H1 (cell line): ENCODE measurements around the gene DNAH10. TPM values are rescaled to one million over a fixed set of nuclear protein-coding genes. Genes with fewer than 3 reads are reported as not detected.

ENCODE experiments used
- CTCF ChIA-PET: fragments of 300-600 bp; sonication (Branson Sonifier 250); formaldehyde crosslinking; loops from one replicate; lab custom pipeline; 2021; ENCODE audit not compliant: partially characterized antibody; lab: Charles Lee
- POLR2A ChIA-PET: fragments of 300-600 bp; sonication (Branson Sonifier 250); formaldehyde crosslinking; loops from one replicate; lab custom pipeline; 2021; ENCODE audit warnings: inconsistent platforms; ENCODE audit not compliant: partially characterized antibody; lab: Charles Lee
- DNase-seq, 2 experiments: peaks; one replicate each; pipeline versions ENCODE4 v3.0.0 to v3.0.0-alpha.2; 2010 to 2022; ENCODE audit warnings: low spot score in 2 of 2, low read depth in 1 of 2, mixed read lengths in 1 of 2
- FAIRE-seq: peaks from 2 replicates; lab custom pipeline; 2011; peaks lifted over from hg19 to GRCh38; lab: Jason Lieb, UNC
- H2AFZ ChIP-seq: 2 replicates; pipeline ENCODE4 v1.8.1; 2012; ENCODE audit warnings: low read length, inconsistent platforms
- H2AK5ac ChIP-seq: 2 replicates; pipeline ENCODE4 v1.6.1; 2013; ENCODE audit warnings: low read depth, low read length
- H2BK120ac ChIP-seq: replicated peaks from 2 replicates; pipeline ENCODE3; 2013; ENCODE audit warnings: low read depth, low read length, inconsistent platforms
- H2BK12ac ChIP-seq: 2 replicates; pipeline ENCODE4 v1.6.1; 2013; ENCODE audit warnings: low read depth, low read length
- H2BK15ac ChIP-seq: 2 replicates; pipeline ENCODE4 v1.6.1; 2013; ENCODE audit warnings: low read length
- H2BK20ac ChIP-seq: 2 replicates; pipeline ENCODE4 v1.6.1; 2013; ENCODE audit warnings: low read length
- H2BK5ac ChIP-seq: 2 replicates; pipeline ENCODE4 v1.6.1; 2013; ENCODE audit warnings: low read depth, low read length
- H3K14ac ChIP-seq: 2 replicates; pipeline ENCODE4 v1.6.1; 2013; ENCODE audit warnings: inconsistent platforms; ENCODE audit not compliant: insufficient read length
- H3K18ac ChIP-seq: 2 replicates; pipeline ENCODE4 v1.6.1; 2013; ENCODE audit warnings: low read length; ENCODE audit errors: extremely low read depth
- H3K23ac ChIP-seq: 2 replicates; pipeline ENCODE4 v1.6.1; 2013; ENCODE audit warnings: inconsistent platforms; ENCODE audit not compliant: insufficient read length
- H3K23me2 ChIP-seq: 2 replicates; pipeline ENCODE4 v1.6.1; 2013; ENCODE audit warnings: low read depth, low read length
- H3K27ac ChIP-seq: 2 replicates; pipeline ENCODE4 v1.6.1; 2011; ENCODE audit warnings: low read depth, low read length, inconsistent platforms
- H3K27me3 ChIP-seq, 4 experiments: replicated peaks in 1 of 4; 1 replicate in 1 of 4; 2 replicates in 3 of 4; pipeline versions ENCODE4 v1.6.1 to v1.8.1; 2011 to 2013; ENCODE audit warnings: low read length in 3 of 4, mild to moderate bottlenecking in 3 of 4, inconsistent platforms in 2 of 4, mixed read lengths in 2 of 4, moderate library complexity in 1 of 4; ENCODE audit not compliant: control insufficient read depth in 3 of 4, insufficient read depth in 3 of 4; ENCODE audit errors: extremely low read depth in 1 of 4
- H3K36me3 ChIP-seq, 4 experiments: 2 replicates each; pipeline versions ENCODE4 v1.6.1 to v1.8.1; 2011 to 2013; ENCODE audit warnings: mild to moderate bottlenecking in 4 of 4, low read length in 3 of 4, moderate library complexity in 2 of 4, control low read depth in 1 of 4, inconsistent platforms in 1 of 4; ENCODE audit not compliant: insufficient read depth in 4 of 4, control insufficient read depth in 2 of 4
- H3K4ac ChIP-seq: replicated peaks from 2 replicates; pipeline ENCODE3; 2013; ENCODE audit warnings: low read length, low read depth, mixed read lengths, inconsistent platforms; ENCODE audit not compliant: insufficient read length
- H3K4me1 ChIP-seq, 4 experiments: replicated peaks in 1 of 4; 1 replicate in 1 of 4; 2 replicates in 3 of 4; pipeline versions ENCODE4 v1.6.1 to v1.8.1; 2011 to 2013; ENCODE audit warnings: low read length in 3 of 4, inconsistent platforms in 2 of 4, mixed read lengths in 1 of 4; ENCODE audit not compliant: insufficient read depth in 4 of 4, control insufficient read depth in 3 of 4
- H3K4me2 ChIP-seq, 2 experiments: 2 replicates each; pipeline versions ENCODE4 v1.6.1 to v1.8.1; 2011 to 2013; ENCODE audit warnings: low read depth in 2 of 2, low read length in 2 of 2, control low read depth in 1 of 2, inconsistent platforms in 1 of 2, mild to moderate bottlenecking in 1 of 2; ENCODE audit not compliant: insufficient read depth in 1 of 2
- H3K4me3 ChIP-seq, 4 experiments: fragments of 200-600, 300-600 bp in 1 of 4; sonication (generic), shearing (Covaris generic), sonication (Bioruptor Twin) in 1 of 4; 2 replicates each; pipeline versions ENCODE4 v1.5.1 to v1.8.1; 2011 to 2016; ENCODE audit warnings: low read length in 4 of 4, low read depth in 3 of 4, control low read depth in 2 of 4, inconsistent platforms in 2 of 4, mild to moderate bottlenecking in 2 of 4, mixed read lengths in 1 of 4, moderate library complexity in 1 of 4; ENCODE audit not compliant: insufficient read depth in 2 of 4; ENCODE audit errors: extremely low read depth in 1 of 4
- H3K56ac ChIP-seq: replicated peaks from 2 replicates; pipeline ENCODE3; 2013; ENCODE audit warnings: low read depth, mild to moderate bottlenecking, mixed read lengths, low read length, inconsistent platforms; ENCODE audit not compliant: insufficient read length
- H3K79me1 ChIP-seq: 2 replicates; pipeline ENCODE4 v1.6.1; 2013; ENCODE audit warnings: low read depth, low read length, control low read depth
- H3K79me2 ChIP-seq, 2 experiments: 2 replicates each; pipeline versions ENCODE4 v1.6.1 to v1.8.1; 2012 to 2013; ENCODE audit warnings: low read length in 2 of 2, mild to moderate bottlenecking in 2 of 2, inconsistent platforms in 1 of 2; ENCODE audit not compliant: insufficient read depth in 2 of 2, control insufficient read depth in 1 of 2
- H3K9ac ChIP-seq, 4 experiments: replicated peaks in 1 of 4; 1 replicate in 1 of 4; 2 replicates in 3 of 4; pipeline versions ENCODE4 v1.6.1 to v1.8.1; 2011 to 2013; ENCODE audit warnings: low read depth in 3 of 4, low read length in 3 of 4, control low read depth in 2 of 4, mild to moderate bottlenecking in 2 of 4, moderate library complexity in 2 of 4, inconsistent platforms in 1 of 4; ENCODE audit errors: extremely low read depth in 1 of 4
- H3K9me3 ChIP-seq, 2 experiments: 2 replicates each; pipeline versions ENCODE4 v1.6.1 to v1.8.1; 2012 to 2013; ENCODE audit warnings: mild to moderate bottlenecking in 2 of 2, moderate library complexity in 2 of 2, control low read depth in 1 of 2, inconsistent platforms in 1 of 2, low read depth in 1 of 2, low read length in 1 of 2, mixed read lengths in 1 of 2; ENCODE audit not compliant: insufficient read depth in 2 of 2
- H4K20me1 ChIP-seq, 2 experiments: replicated peaks in 1 of 2; 2 replicates each; pipeline versions ENCODE3 to v1.8.1; 2011 to 2013; ENCODE audit warnings: inconsistent platforms in 2 of 2, low read length in 2 of 2, mild to moderate bottlenecking in 1 of 2; ENCODE audit not compliant: insufficient read depth in 2 of 2, control insufficient read depth in 1 of 2
- H4K5ac ChIP-seq: 2 replicates; pipeline ENCODE4 v1.6.1; 2013; ENCODE audit warnings: low read length, low read depth, mixed read lengths, inconsistent platforms; ENCODE audit not compliant: insufficient read length
- H4K8ac ChIP-seq: 2 replicates; pipeline ENCODE4 v1.8.0; 2013; ENCODE audit warnings: mild to moderate bottlenecking, moderate library complexity, low read length, inconsistent platforms; ENCODE audit not compliant: insufficient read depth; ENCODE audit errors: extremely low read depth
- H4K91ac ChIP-seq: replicated peaks from 2 replicates; pipeline ENCODE3; 2013; ENCODE audit warnings: low read length, mixed read lengths, inconsistent platforms; ENCODE audit not compliant: insufficient read length
- CREB1 ChIP-seq: IDR thresholded peaks from 2 replicates; pipeline ENCODE4 v1.6.1; 2012; ENCODE audit warnings: inconsistent platforms
- CTCF ChIP-seq, 3 experiments: IDR thresholded peaks; 1 replicate in 2 of 3; 2 replicates in 1 of 3; pipeline versions ENCODE4 v1.5.1 to v1.6.1; 2011; ENCODE audit warnings: low read length in 3 of 3, mild to moderate bottlenecking in 3 of 3, inconsistent platforms in 2 of 3, low read depth in 1 of 3, moderate library complexity in 1 of 3; ENCODE audit not compliant: insufficient read depth in 1 of 3; ENCODE audit errors: control extremely low read depth in 1 of 3
- WGBS, 2 experiments: shearing (Covaris generic) in 1 of 2; methylation state at CpG; one replicate each; pipeline versions ENCODE4 v1.1.6 to v1.1.7; 2013 to 2015; ENCODE audit warnings: low lambda C conversion rate in 2 of 2, mixed read lengths in 2 of 2, inconsistent platforms in 1 of 2, low coverage in 1 of 2, missing lambda C conversion rate in 1 of 2; ENCODE audit not compliant: insufficient replicate concordance in 2 of 2, insufficient coverage in 1 of 2, insufficient read length in 1 of 2; ENCODE audit errors: extremely low coverage in 1 of 2, missing lambda C conversion rate in 1 of 2; 5-methylcytosine and 5-hydroxymethylcytosine counted together
- polyA plus RNA-seq, 7 experiments: library from polyadenylated mRNA; depleted of rRNA in 3 of 7; stranded (reverse) in 5 of 7; unstranded in 2 of 7; fragments of >200 nt in 5 of 7; fragments of 200-250 nt in 2 of 7; gene quantifications; 1 replicate in 5 of 7; 2 replicates in 1 of 7; 4 replicates in 1 of 7; pipeline versions ENCODE4 v1.2.1 to v1.2.3, GENCODE V29; 2011 to 2013; ENCODE audit warnings: missing spikeins in 2 of 7, mixed read lengths in 2 of 7
- total RNA-seq: library from RNA; stranded (reverse); fragmentation: NEBNext Ultra II Directional; extraction: Animal tissue kit (Norgen Biotek cat#: 25700); gene quantifications from 2 replicates; pipeline ENCODE4 v1.2.1, GENCODE V29; 2021

Gene DNAH10
- total and polyA plus RNA-seq, 2 of the 8 experiments (the other 6 are each of a cell fraction or from before 2014, with no cell fraction given): 0.02 to 0.24 TPM

GRCh38 chr12:123891516-123892179, 129.5 kb downstream of the DNAH10 start:
- 0 out of 7 replicates have a peak, but pooled peaks cover 0 to 3% (median 0%) of the 10 kb centered on the region in 4 experiments for H3K27me3 ChIP-seq
- no peaks in the 10 kb centered on the region for H3K36me3 ChIP-seq
- POLR2A ChIA-PET: no interaction called here
- no peak overlapping the region for H4K5ac ChIP-seq
- no peak overlapping the region for H2BK12ac ChIP-seq
- H3K79me1 ChIP-seq: no peaks in the 10 kb centered on the region
- no peak overlapping the region for H3K4me3 ChIP-seq
- H2BK20ac ChIP-seq: no peak overlapping the region
- no peak overlapping the region; the same call in 1 of the 2 replicates for H2AK5ac ChIP-seq
- no peak overlapping the region for H3K56ac ChIP-seq
- WGBS, 2 experiments: 90% methylated on average over 15 of the region's 15 CpGs; no CpG with 5 or more reads in 1 of the 2 experiments
- H3K4me1 ChIP-seq: peaks cover 0 to 6% (median 1%) of the 10 kb centered on the region in 4 experiments; a peak in 4 of 7 replicates
- H4K20me1 ChIP-seq: no peaks in the 10 kb centered on the region
- H3K23ac ChIP-seq: no peak overlapping the region
- H3K14ac ChIP-seq: no peak overlapping the region
- H3K23me2 ChIP-seq: no peaks in the 10 kb centered on the region; the same call in 1 of the 2 replicates
- H3K4me2 ChIP-seq: no peak overlapping the region
- no peak overlapping the region for H4K8ac ChIP-seq
- no peak overlapping the region for H4K91ac ChIP-seq
- no peaks in the 10 kb centered on the region for H3K9me3 ChIP-seq
- FAIRE-seq: no peak
- TF ChIP-seq CTCF (IDR thresholded peaks at IDR 0.05; ENCODE audit: control extremely low read depth in 1 of 3, insufficient read depth in 1 of 3, low read depth in 1 of 3, low read length in 3 of 3): peak in 1 of 3 experiments; percentile 17; a peak in 1 of 4 replicates
- no peak for TF ChIP-seq CREB1
- TF ChIP-seq, all 59 proteins: peak for 1
- no peak overlapping the region for H2BK15ac ChIP-seq
- no peak overlapping the region for H3K9ac ChIP-seq
- H3K27ac ChIP-seq: no peak overlapping the region
- H2AFZ ChIP-seq: no peak overlapping the region
- CTCF ChIA-PET: interaction anchor here (1.0 to 6.1 kb wide), 4 partner anchors 13 to 93 kb away, joined by 3 to 35 read pairs (median 4); no protein-coding TSS in a partner anchor
- DNase-seq: no peak
- no peaks in the 10 kb centered on the region for H3K79me2 ChIP-seq
- no peak overlapping the region for H3K4ac ChIP-seq
- H2BK5ac ChIP-seq: no peak overlapping the region
- H2BK120ac ChIP-seq: no peak overlapping the region
- no peak overlapping the region for H3K18ac ChIP-seq
